Progenitor cell of endocrine pancreas (in vitro differentiated cells): ENCODE measurements around the gene FADS3. TPM values are rescaled to one million over a fixed set of nuclear protein-coding genes. Genes with fewer than 3 reads are reported as not detected.

ENCODE experiments used
- DNase-seq: peaks from one replicate; pipeline ENCODE4 v3.0.0; 2021; ENCODE audit warnings: low spot score; ENCODE audit not compliant: unreplicated experiment
- H3K27ac Mint-ChIP-seq: 2 replicates; pipeline ENCODE4 v1.8.0; 2021; ENCODE audit warnings: mild to moderate bottlenecking, moderate library complexity, mixed read lengths
- H3K27me3 Mint-ChIP-seq: 2 replicates; pipeline ENCODE4 v1.8.0; 2021; ENCODE audit warnings: mixed read lengths
- H3K36me3 Mint-ChIP-seq: 2 replicates; pipeline ENCODE4 v1.8.0; 2022; ENCODE audit warnings: mixed read lengths; ENCODE audit not compliant: insufficient read depth
- H3K4me1 Mint-ChIP-seq: 2 replicates; pipeline ENCODE4 v1.8.0; 2021; ENCODE audit warnings: low read depth, mixed read lengths
- H3K4me3 Mint-ChIP-seq: 2 replicates; pipeline ENCODE4 v1.8.0; 2021; ENCODE audit warnings: low read depth, mild to moderate bottlenecking, moderate library complexity, mixed read lengths
- H3K9me3 Mint-ChIP-seq: 2 replicates; pipeline ENCODE4 v1.8.0; 2021; ENCODE audit warnings: low read depth, mixed read lengths
- total RNA-seq: library from RNA; stranded (reverse); gene quantifications from 2 replicates; pipeline ENCODE4 v1.2.1, GENCODE V29; 2021
- TF ChIP-seq, protein P1 (sequence below): fragments of 200-600 bp; sonication (generic); IDR thresholded peaks from one replicate; pipeline ENCODE4 v1.5.0; 2021; ENCODE audit warnings: antibody characterized with exemption, mild to moderate bottlenecking; ENCODE audit not compliant: unreplicated experiment

Gene FADS3
- total RNA-seq, 1 donor from 2014 or later = 21.2 TPM

DNA sequence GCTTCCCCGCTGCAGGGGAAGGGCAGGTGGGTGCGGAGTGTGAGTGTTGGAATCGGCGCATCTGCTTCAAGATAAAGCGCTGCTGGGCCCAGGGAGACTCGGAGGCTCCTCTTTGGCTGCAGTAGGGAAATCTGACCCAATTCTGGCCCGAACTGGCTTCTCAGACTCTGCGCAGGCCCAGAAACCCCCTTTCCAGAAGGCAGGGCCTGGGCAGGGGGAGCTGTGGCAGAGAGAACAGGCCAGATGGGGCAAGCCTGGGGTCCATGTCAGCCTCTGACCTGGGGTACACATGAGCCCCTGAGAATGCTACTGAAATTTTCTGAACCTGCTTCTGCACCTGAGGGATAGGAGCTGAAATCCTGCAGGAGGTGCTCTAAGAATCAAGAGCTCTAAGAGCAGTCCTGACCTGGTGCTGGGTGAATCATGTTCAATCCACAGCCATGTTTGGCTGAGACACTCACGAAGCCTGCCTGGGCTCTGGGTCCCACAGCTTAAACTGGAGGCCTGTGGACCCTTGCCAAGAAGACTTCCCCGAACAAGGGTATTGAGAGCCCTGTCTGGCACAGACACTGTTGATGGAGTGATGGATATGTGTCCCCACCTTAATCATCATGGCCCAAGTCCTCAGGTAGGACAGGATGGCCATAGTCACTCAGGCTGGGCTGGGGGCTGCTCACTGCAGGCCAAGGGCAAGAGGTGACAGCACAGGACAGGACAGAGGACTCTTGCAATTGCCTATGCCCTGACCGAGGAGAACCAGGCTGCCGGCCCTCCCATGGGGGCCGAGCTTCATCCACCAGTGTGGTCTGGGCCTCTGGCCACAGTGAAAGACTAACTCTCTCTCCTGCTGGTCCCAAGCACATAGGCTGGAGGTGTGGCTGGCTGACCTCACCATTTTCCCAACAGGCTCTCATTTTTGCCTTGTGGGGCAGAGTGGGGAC lies 19.1 kb upstream of the FADS3 start:
- Mint-ChIP-seq H3K4me3 (no peak overlapping the region), H3K36me3 (no peaks in the 10 kb centered on the region), H3K9me3 (no peaks in the 10 kb centered on the region), H3K4me1 (no peaks in the 10 kb centered on the region), H3K27ac (no peak overlapping the region), H3K27me3 (peaks cover 28% of the 10 kb centered on the region)
- no peak for DNase-seq
- TF ChIP-seq, protein P1, sequence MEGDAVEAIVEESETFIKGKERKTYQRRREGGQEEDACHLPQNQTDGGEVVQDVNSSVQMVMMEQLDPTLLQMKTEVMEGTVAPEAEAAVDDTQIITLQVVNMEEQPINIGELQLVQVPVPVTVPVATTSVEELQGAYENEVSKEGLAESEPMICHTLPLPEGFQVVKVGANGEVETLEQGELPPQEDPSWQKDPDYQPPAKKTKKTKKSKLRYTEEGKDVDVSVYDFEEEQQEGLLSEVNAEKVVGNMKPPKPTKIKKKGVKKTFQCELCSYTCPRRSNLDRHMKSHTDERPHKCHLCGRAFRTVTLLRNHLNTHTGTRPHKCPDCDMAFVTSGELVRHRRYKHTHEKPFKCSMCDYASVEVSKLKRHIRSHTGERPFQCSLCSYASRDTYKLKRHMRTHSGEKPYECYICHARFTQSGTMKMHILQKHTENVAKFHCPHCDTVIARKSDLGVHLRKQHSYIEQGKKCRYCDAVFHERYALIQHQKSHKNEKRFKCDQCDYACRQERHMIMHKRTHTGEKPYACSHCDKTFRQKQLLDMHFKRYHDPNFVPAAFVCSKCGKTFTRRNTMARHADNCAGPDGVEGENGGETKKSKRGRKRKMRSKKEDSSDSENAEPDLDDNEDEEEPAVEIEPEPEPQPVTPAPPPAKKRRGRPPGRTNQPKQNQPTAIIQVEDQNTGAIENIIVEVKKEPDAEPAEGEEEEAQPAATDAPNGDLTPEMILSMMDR = no peak

DNA sequence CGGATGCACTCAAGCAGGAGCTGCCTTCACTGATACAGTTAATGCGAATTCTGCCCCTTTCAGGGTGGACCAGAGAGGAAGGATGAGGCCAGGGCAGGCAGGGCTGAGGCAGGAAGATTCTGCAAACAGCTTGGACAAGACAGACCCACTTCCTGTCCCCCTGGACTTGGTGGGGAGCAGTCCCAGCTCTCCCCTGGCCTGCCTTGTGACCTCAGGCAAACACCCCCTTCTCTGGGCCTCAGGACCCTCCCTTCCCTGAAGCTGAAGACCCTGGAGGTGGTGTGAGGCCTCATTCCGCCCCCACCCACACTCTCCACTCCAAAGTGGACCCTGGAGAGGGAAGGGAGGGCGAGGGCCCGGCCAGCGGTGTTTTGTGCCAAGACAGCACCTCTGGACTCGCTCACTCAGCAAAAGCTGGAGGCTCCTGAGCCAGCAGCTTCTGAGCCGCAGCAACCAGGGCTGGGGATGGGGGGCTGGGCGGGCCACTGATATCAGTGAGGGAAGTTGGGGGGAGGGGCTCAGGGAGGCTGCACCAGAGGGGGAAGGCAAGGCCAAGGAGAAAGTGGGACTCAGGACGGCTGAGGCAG lies 17.5 kb upstream of the FADS3 start:
- Mint-ChIP-seq H3K36me3 (no peaks in the 10 kb centered on the region), H3K27me3 (peaks cover 18% of the 10 kb centered on the region), H3K9me3 (no peaks in the 10 kb centered on the region), H3K27ac (no peak overlapping the region), H3K4me3 (no peak overlapping the region), H3K4me1 (peaks cover 1% of the 10 kb centered on the region)
- DNase-seq = no peak
- TF ChIP-seq, protein P1 = no peak

DNA sequence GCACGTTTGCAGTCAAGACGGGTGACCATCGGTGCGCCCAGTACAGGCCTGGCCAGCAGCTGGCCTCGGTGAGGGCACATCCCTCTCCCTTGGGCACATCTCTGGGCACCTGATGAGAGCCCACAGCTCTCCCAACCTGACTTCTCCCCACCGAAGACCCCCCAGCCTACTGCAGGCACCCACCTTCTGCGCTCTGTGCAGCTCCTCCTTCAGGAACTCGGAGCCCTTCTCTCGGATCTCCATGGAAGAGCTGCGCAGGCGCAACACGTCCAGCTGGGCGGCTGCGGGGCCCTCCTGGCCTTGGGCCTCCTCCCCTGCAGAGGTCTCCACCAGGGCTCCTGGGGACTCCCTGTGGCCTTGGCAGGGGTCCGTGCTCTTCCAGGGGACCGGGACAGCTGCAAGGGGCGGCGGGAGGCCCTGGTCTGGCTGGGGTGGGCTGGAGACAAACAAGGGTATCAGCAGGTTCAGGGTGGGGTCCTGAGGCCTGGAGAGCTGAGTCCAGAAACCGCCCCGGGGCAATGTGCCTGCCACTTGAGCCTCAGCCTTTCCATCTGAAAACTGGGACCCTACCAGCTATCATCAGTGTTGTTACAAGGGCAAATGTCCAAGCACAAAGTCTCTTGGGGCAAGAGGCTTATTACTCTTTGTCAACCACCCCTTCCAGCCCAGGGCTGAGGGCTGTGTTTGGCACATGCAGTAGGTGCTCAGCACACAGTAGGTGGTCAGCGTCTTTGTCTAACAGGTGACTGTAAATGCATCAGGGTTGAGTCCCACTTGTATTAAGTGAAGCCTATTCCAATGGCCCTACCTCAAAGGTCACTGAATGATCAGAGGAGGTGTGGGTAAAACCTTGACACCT lies 16.8 kb upstream of the FADS3 start:
- DNase-seq = no peak
- TF ChIP-seq, protein P1 = no peak
- no peak overlapping the region for H3K27ac Mint-ChIP-seq
- H3K9me3 Mint-ChIP-seq = no peaks in the 10 kb centered on the region
- peaks cover 16% of the 10 kb centered on the region for H3K27me3 Mint-ChIP-seq
- no peaks in the 10 kb centered on the region for H3K36me3 Mint-ChIP-seq
- no peak overlapping the region for H3K4me3 Mint-ChIP-seq
- H3K4me1 Mint-ChIP-seq = peaks cover 1% of the 10 kb centered on the region

DNA sequence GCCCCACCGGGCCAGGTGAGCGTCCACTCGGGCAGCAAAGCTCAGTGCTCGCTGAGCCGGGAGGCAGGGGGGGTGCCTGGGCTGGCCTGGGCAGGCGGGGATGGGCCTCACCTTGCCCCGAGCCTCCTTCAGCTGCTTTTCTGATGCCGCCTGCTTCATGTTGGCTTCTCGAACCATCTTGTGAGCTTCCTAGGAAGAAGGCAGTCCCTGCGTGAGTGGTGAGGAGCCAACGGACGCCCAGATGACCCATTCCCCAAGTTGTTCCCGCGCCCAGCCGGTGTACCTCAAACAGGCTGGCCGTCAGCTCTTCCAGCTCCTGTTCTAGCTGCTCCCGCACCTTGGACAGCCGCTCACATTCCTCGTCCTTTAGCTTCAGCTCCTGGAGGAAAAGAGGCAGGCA lies 15.9 kb upstream of the FADS3 start:
- Mint-ChIP-seq H3K9me3 (no peaks in the 10 kb centered on the region), H3K4me3 (no peak overlapping the region)

More for the DNA sequence above, 15.9 kb upstream of the FADS3 start:
- DNase-seq = no peak
- Mint-ChIP-seq H3K36me3 (no peaks in the 10 kb centered on the region), H3K27ac (no peak overlapping the region), H3K27me3 (peaks cover 16% of the 10 kb centered on the region), H3K4me1 (peaks cover 1% of the 10 kb centered on the region)
- TF ChIP-seq, protein P1 = no peak
